CD4-positive, alpha-beta T cell treated with Interleukin-15 for 4 hours (primary cell): Measurements from ENCODE around the gene TMEM243.
A peak's percentile ranks its signal among the peaks of the same experiment; 100 is the strongest.
"Not testable (repeated sequence)": the region's sequence is repeated elsewhere in the genome, so short reads cannot be mapped to it uniquely, and the experiment has no call there.

Source experiments
- DNase-seq: peaks from one replicate; pipeline ENCODE4 v3.0.0-alpha.2; 2020; ENCODE audit warnings: low spot score

TMEM243 gene

DNA sequence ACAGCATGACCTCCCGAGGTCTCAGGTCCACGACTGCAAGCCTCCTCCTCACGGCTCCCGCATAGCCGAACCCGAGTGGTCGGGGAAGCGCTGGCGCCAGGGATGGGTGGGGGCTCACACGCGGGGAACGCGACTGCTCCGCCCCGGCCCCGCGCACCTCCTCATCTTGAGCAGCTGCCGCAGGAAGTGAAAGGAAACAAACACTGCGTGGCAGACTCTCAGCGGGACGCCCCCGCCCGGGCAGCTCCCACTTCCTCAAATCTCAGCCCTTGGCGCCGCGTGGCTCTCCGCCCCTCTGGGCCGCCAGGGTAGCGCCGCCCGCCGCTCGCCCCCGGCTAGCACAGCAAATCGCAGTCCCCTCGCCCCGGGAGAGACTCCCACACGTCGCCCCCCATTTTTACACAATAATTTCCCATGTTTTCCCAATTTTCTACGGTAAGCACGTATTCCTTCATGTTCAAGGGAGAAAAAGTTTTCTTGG, at the start of gene TMEM243:
Gene TMEM243 (minus strand): TSS at position 188 of the 481 bp plus-strand sequence. CDS start 229 bp downstream, outside the sequence.
- DNase-seq, result peak; percentile 74

- no peak for DNase-seq
These were observed 47.8 kb upstream of the TMEM243 start for GRCh38 chr7:87267239-87267900.

GRCh38 chr7:87263537-87263936, 44.0 kb upstream of the TMEM243 start:
- no peak for DNase-seq

- DNase-seq, result no peak
These were observed 34.1 kb upstream of the TMEM243 start for GRCh38 chr7:87253589-87254087.

DNA sequence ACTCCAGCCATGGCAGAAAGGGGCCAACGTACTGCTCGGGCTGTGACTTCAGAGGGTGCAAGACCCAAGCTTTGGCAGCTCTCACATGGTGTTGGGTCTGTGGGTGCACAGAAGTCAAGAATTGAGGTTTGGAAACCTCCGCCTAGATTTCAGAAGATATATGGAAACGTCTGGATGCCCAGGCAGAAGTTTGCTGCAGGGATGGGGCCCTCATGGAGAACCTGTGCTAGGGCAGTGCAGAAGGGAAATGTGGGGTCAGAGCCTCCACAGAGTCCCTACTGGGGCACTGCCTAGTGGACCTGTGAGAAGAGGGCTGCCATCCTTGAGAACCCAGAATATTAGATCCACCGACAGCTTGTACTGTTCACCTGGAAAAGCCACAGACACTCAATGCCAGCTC, 26.1 kb upstream of the TMEM243 start:
- DNase-seq, result not testable (repeated sequence)

DNA sequence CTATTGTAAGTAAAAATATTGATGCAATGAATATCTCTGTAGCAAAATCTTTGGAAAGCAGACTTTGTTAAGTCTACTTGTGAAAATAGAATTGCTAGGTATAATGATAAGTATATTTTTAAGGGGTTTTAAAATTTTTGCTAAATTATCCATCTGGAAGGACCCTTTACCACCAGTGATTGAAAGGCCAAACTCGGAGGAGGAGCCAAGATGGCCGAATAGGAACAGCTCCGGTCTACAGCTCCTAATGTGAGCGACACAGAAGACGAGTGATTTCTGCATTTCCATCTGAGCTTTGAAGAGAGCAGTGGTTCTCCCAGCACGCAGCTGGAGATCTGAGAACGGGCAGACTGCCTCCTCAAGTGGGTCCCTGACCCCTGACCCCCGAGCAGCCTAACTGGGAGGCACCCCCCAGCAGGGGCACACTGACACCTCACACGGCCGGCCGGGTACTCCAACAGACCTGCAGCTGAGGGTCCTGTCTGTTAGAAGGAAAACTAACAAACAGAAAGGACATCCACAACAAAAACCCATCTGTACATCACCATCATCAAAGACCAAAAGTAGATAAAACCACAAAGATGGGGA, 19.0 kb upstream of the TMEM243 start:
- not testable (repeated sequence) for DNase-seq

DNA sequence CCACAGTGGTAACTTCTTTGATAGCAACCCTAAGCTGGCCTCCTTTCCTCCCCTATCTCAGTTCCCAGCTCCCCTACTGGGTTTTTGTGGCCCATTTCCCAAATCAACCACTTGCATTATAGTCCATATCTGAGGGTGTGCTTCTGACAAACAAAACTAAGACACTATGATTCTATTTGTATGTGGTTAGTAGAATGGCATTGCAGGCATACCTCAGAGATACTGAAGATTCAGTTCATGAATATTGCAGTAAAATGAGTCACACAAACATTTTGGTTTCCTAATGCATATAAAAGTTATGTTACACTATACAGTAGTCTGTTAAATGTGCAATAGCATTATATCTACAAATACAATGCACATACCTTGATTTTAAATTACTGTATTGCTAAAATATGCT, 15.4 kb upstream of the TMEM243 start:
- DNase-seq, result no peak

- DNase-seq, result no peak
These were observed 12.2 kb upstream of the TMEM243 start for GRCh38 chr7:87231711-87232110.

DNA sequence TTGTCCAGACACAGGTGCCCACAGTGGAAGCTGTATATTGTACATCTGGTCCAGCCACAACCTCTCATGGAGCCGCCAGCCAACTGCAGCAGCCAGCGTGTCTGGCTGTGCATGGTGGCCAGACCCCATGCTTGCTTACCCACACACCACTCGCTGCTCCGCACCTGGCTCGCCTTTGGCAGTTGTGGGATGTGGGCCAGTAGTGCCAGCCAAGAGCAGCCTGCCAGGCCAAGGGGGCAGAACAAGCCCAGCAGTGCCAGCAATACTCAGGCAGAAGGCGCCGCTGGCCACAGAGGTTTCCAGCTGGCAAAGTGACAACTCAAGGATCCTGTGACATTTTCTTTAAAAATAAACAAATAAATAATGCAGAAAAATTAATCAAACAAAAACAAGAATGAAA, 11.7 kb upstream of the TMEM243 start:
- no peak for DNase-seq

GRCh38 chr7:87226495-87226894, 7.0 kb upstream of the TMEM243 start:
- no peak for DNase-seq

DNA sequence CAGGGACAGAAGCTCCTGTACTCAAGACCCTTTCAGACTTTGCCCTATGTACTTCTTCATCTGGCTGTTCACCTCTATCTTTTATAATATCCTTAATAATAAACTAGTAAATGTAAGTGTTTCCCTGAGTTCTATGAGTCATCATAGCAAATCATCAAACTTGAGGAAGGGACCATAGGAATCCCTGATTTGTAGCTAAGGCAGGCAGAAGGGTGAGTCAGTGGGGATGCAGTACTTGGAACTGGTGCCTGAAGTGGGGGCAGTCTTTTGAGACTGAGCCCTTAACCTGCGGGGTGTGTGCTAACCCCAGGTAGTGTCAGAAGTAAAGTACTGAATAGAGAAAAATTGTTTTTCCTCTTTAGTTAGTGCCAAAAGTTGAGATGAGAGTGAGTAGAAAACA, 6.2 kb upstream of the TMEM243 start:
- no peak for DNase-seq

DNA sequence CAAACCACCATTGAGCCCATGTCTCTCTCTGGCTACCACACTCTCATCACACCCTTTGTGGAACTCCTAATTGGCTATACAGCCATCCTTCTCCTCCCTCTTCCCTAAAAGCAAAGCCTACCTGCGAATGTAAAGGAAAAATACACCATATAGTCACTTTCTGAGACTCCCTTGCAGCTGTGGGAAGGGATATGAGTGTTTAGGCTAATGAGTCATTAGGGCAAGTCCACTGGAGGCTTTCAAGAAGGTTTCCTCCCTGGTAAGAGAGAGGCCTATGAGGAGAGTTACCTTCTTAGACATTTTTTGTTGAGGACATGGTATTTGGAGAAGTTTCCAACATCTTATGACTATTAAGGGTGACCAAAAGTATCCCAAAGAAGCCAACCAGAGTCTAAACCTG, 4.1 kb upstream of the TMEM243 start:
- no peak for DNase-seq

- DNase-seq, result no peak
These were observed 1.2 kb upstream of the TMEM243 start for GRCh38 chr7:87220734-87221215.

GRCh38 chr7:87220026-87220733, 648 bp upstream of the TMEM243 start:
- DNase-seq, result peak; percentile 79

DNA sequence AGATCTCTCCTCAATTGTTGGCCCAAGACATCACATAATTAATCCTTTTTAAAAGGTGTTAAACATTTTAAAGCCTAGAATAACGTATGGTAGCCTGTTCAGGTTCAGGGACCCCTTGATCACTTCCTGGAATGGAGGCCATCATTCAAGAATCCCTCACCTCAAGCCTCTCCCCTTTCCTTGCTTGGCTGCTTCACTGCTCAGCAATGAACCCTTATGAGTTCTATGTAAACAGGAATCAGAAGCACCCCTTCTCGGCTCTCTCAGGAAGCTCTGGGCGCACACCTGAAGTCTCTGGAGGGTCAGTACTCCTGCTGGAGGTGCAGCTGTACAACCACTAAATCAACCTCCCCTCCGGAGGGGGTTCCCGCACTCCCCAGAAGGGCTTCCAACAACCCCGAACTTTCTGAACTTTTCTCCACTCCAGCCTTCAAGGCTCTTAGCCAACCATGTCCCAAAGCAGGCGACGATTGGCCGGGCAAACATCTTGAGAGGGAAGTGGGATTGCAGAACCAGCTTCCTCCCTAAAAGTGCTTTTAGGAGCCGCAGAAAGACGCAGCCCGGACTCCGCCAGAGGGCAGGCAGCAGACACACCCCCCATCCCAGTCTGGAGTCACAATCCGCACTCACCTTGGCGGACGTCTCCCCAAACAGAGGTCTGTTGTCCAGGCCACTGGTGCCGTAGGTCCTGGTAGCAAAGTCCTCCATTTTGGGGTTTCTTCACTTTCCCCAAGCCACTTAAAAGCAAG, 562 bp downstream of the TMEM243 start:
- DNase-seq, result peak; percentile 34

DNA sequence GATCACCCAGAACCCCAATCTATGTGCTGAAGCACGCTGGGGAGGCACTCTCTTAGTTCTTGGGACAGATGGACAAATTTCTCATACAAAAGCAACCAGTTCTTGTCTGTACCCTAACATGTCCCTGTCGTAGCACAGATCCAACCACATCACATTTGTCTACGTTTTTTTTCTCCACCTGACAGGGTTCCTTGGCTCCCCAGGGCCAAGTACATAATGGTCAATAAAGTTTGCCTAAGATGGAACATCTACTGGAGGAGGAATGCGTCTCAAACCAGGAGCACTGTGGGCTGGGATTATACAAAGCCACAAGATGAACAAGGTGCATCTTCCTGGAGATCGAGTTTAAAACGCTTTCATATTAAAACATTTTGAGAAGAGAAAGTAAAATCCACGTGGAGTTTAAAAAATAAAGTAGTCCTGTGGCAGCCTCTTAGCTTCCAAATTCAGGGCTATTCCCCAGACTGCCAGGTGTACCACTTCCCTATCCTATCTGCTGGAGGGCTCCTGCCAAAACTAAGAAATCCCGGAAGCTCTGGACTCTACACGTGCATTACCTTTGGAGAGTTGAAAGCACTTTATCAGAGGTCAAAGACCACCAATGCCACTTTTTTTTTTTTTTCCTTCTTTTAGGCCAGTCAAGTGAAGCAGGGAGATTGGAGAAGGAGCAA, 1.4 kb downstream of the TMEM243 start:
- DNase-seq, result no peak

GRCh38 chr7:87216701-87217508, 2.6 kb downstream of the TMEM243 start:
- peak; percentile 67 for DNase-seq

DNA sequence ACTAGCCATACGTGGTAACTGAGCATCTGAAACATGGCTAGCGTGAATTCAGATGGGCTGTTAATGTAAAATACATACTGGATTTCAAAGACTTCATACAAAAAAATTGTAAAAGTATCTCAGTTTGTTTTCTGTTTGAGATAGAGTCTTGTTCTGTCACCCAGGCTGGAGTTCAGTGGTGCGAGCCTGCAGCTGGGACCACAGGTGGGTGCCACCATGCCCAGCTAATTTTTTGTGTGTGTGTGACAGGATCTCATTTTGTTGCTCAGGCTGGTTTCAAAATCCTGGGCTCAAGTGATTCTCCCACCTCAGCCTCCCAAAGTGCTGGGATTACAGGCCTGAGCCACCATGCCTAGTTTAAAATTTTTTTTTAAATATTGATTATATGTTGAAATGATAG, 4.5 kb downstream of the TMEM243 start:
- DNase-seq, result no peak

DNA sequence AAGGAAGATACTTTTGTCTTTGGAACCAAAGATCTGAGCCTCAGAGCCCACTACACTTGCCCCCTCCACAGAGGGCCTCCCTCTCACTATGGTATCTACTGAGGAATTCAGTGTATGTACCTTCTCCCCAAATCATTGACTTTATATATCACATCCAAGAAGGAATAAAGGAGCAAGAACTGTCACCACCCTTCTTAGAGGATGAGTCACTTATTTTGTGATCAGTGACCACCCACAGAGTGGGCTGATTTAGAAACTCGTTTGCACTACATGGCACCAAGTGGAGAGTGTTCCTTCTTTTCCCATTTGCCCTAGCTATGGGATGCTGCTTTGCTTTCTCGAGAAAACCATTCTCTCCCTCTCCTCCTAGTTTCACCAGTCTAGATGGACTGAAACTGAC, 5.7 kb downstream of the TMEM243 start:
- no peak for DNase-seq

- DNase-seq, result no peak
These were observed 6.3 kb downstream of the TMEM243 start for GRCh38 chr7:87213252-87213651.

DNA sequence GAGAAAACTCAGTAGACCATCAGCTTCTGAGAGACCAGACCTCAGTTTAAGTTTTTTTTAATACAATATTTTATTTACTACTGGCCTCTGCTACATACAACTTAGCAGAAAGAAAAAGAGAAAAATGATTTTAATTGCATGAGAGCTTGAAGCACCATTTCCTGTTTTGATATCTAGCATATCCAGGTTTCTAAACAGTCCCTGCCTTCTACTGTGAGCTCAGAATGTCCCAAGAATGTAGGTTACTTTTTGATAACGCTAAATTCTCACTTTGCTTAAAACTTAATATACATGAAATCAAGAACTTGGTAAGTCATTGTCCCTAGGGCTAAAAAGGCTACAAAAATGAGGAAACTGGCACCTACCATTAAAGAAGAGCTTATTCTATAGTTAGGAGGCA, 7.0 kb downstream of the TMEM243 start:
- DNase-seq, result no peak
